Measurements from ENCODE around the gene CREB3L2. TPM values are rescaled to one million over a fixed set of nuclear protein-coding genes. Genes with fewer than 3 reads are reported as not detected.

CREB3L2 gene
- total and polyA plus RNA-seq, 2 donors (not counting 1 experiment from before 2014, with no cell fraction given): 39.3 to 63.7 TPM

GRCh38 chr7:137999496-138000080 is 2.3 kb downstream of the CREB3L2 start:
- no peak for DNase-seq (ENCODE audit: low read depth in 2 of 2)
- Histone ChIP-seq H3K9me3 (ENCODE audit: control insufficient read depth, insufficient read depth, low read depth, low read length) (no peaks in the 10 kb centered on the region), H3K4me3 (replicated peaks in 1 of 4; ENCODE audit: control extremely low read depth in 1 of 4, insufficient read depth in 1 of 4, low read depth in 3 of 4, low read length in 4 of 4) (peak overlapping the region; percentile 25 to 99 (median 76)), H3K9ac (ENCODE audit: insufficient read depth, low read length) (peak overlapping the region; percentile 76), H3K4me1 (ENCODE audit: control insufficient read depth, extremely low read depth, insufficient read depth, low read length) (peaks cover 9% of the 10 kb centered on the region), H3K27me3 (ENCODE audit: control insufficient read depth, insufficient read depth, low read length) (no peaks in the 10 kb centered on the region), H4K20me1 (ENCODE audit: control insufficient read depth, extremely low read depth, insufficient read depth, low read length) (no peaks in the 10 kb centered on the region), H3K36me3 (ENCODE audit: control insufficient read depth, insufficient read depth, low read length) (no peaks in the 10 kb centered on the region), H3K27ac (ENCODE audit: insufficient read depth, low read length) (peak overlapping the region; percentile 99), H3K79me2 (ENCODE audit: control insufficient read depth, insufficient read depth, low read length) (peaks cover 67% of the 10 kb centered on the region), H3K4me2 (ENCODE audit: extremely low read depth, insufficient read depth, low read length) (peak overlapping the region; percentile 87), H2AFZ (ENCODE audit: low read length) (no peak overlapping the region)
- TF ChIP-seq EZH2 (IDR thresholded peaks at IDR 0.05; ENCODE audit: low read length, missing control alignments) (no peak), CTCF (conservative IDR thresholded peaks at IDR 0.05 in 1 of 2, IDR thresholded peaks at IDR 0.05 in 1 of 2; ENCODE audit: low read depth in 1 of 2, low read length in 2 of 2) (no peak)

- Histone ChIP-seq H3K4me1 (ENCODE audit: control insufficient read depth, extremely low read depth, insufficient read depth, low read length) (peaks cover 11% of the 10 kb centered on the region), H3K36me3 (ENCODE audit: control insufficient read depth, insufficient read depth, low read length) (no peaks in the 10 kb centered on the region), H3K9me3 (ENCODE audit: control insufficient read depth, insufficient read depth, low read depth, low read length) (no peaks in the 10 kb centered on the region), H3K79me2 (ENCODE audit: control insufficient read depth, insufficient read depth, low read length) (peaks cover 78% of the 10 kb centered on the region), H2AFZ (ENCODE audit: low read length) (no peak overlapping the region), H4K20me1 (ENCODE audit: control insufficient read depth, extremely low read depth, insufficient read depth, low read length) (no peaks in the 10 kb centered on the region), H3K4me3 (replicated peaks in 1 of 4; ENCODE audit: control extremely low read depth in 1 of 4, insufficient read depth in 1 of 4, low read depth in 3 of 4, low read length in 4 of 4) (peak overlapping the region; percentile 25 to 99 (median 76)), H3K27ac (ENCODE audit: insufficient read depth, low read length) (peak overlapping the region; percentile 99), H3K9ac (ENCODE audit: insufficient read depth, low read length) (no peak overlapping the region), H3K4me2 (ENCODE audit: extremely low read depth, insufficient read depth, low read length) (peak overlapping the region; percentile 87), H3K27me3 (ENCODE audit: control insufficient read depth, insufficient read depth, low read length) (no peaks in the 10 kb centered on the region)
- TF ChIP-seq EZH2 (IDR thresholded peaks at IDR 0.05; ENCODE audit: low read length, missing control alignments): no peak
- no peak for TF ChIP-seq CTCF (conservative IDR thresholded peaks at IDR 0.05 in 1 of 2, IDR thresholded peaks at IDR 0.05 in 1 of 2; ENCODE audit: low read depth in 1 of 2, low read length in 2 of 2)
- no peak for DNase-seq (ENCODE audit: low read depth in 2 of 2)
These were observed 3.6 kb downstream of the CREB3L2 start for GRCh38 chr7:137998250-137998649.

- DNase-seq (ENCODE audit: low read depth in 2 of 2): no peak
- no peaks in the 10 kb centered on the region for H4K20me1 ChIP-seq (ENCODE audit: control insufficient read depth, extremely low read depth, insufficient read depth, low read length)
- peak overlapping the region; percentile 43 for H3K27ac ChIP-seq (ENCODE audit: insufficient read depth, low read length)
- no peaks in the 10 kb centered on the region for H3K9me3 ChIP-seq (ENCODE audit: control insufficient read depth, insufficient read depth, low read depth, low read length)
- TF ChIP-seq EZH2 (IDR thresholded peaks at IDR 0.05; ENCODE audit: low read length, missing control alignments) (no peak), CTCF (conservative IDR thresholded peaks at IDR 0.05 in 1 of 2, IDR thresholded peaks at IDR 0.05 in 1 of 2; ENCODE audit: low read depth in 1 of 2, low read length in 2 of 2) (no peak)
- H3K4me2 ChIP-seq (ENCODE audit: extremely low read depth, insufficient read depth, low read length): peak overlapping the region; percentile 48
- H3K4me3 ChIP-seq (replicated peaks in 1 of 4; ENCODE audit: control extremely low read depth in 1 of 4, insufficient read depth in 1 of 4, low read depth in 3 of 4, low read length in 4 of 4): peak overlapping the region in 1 of 4 experiments; percentile 17
- peaks cover 84% of the 10 kb centered on the region for H3K79me2 ChIP-seq (ENCODE audit: control insufficient read depth, insufficient read depth, low read length)
- H3K36me3 ChIP-seq (ENCODE audit: control insufficient read depth, insufficient read depth, low read length): no peaks in the 10 kb centered on the region
- peaks cover 17% of the 10 kb centered on the region for H3K4me1 ChIP-seq (ENCODE audit: control insufficient read depth, extremely low read depth, insufficient read depth, low read length)
- H3K9ac ChIP-seq (ENCODE audit: insufficient read depth, low read length): no peak overlapping the region
- H2AFZ ChIP-seq (ENCODE audit: low read length): no peak overlapping the region
- H3K27me3 ChIP-seq (ENCODE audit: control insufficient read depth, insufficient read depth, low read length): no peaks in the 10 kb centered on the region
These were observed 5.0 kb downstream of the CREB3L2 start for GRCh38 chr7:137996871-137997270.

Measured in fibroblast of lung (primary cell).